Hippocampal formation (tissue), 2 donors: ENCODE measurements around the gene OR8J1.
"Not testable (repeated sequence)": the region's sequence is repeated elsewhere in the genome, so short reads cannot be mapped to it uniquely, and the experiment has no call there.

Experiments
- DNase-seq, 2 donors: peaks; one replicate each; lab custom pipeline; 2025; lab: John Stamatoyannopoulos, UW

The OR8J1 gene, protein sequence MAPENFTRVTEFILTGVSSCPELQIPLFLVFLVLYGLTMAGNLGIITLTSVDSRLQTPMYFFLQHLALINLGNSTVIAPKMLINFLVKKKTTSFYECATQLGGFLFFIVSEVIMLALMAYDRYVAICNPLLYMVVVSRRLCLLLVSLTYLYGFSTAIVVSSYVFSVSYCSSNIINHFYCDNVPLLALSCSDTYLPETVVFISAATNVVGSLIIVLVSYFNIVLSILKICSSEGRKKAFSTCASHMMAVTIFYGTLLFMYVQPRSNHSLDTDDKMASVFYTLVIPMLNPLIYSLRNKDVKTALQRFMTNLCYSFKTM

DNA sequence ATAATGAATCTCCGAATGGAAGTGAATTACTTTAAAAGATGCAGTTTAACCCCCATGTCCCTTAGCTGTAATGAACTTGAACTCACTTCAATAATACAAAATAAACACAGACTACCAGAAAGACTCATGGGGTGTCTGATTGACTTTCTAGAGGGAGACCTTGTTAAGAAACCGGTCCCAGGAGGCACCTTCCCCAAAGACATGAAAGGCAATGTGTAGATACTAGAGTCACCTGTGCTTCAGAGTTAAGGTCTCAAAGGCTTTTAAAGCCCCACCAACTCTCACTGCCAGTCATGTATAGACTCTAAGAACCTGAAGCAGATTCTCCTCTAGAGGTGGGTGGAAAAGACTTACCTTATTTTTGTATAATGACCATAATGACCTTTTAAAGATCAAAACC is at the start of gene OR8J1:
OR8J1 (plus strand) TSS at position 301 of the 400 bp plus-strand sequence. CDS start 5,956 bp downstream, outside the sequence.
- no peak for DNase-seq

DNA sequence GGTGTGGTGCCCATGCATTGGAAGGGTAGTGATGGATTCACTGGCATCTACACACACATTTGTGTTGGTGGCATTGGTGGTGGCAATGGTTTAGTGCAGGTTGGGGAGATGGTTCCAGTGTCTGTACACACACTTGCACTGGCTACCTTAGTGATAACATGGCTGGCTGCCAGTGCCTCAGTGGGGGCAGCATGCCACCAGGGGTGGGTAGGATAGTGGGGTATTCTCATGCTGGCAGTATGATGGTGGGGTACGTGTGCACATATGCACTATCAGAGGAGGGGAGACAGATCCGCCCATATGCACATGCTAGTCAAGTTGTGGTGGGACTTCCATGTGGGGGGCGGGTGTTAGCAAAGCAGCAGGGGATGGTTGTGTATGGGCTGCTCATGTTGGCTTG is 46.3 kb upstream of the OR8J1 start:
- no peak for DNase-seq

DNA sequence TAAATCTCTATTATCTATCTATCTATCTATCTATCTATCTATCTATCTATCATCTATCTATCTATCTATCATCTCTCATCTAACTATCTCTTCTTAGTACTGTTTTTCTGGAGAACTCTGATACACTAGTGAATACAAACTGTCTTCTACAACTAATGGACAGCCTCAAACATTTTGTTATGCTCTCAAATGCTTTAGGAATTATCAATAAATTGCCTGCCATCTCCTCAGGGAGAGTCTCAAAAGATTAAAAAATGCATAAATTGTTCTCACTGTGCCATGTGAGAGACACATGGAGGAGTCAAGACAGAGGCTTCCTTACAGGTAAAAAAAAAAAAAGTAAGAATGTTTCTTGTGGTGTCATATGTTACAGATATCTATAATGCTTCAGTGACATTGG is 39.2 kb upstream of the OR8J1 start, which contains the start of gene OR8K3:
OR8K3 (plus strand) TSS at position 301 of the 400 bp plus-strand sequence. CDS start 3,163 bp downstream, outside the sequence.
- DNase-seq = no peak

DNA sequence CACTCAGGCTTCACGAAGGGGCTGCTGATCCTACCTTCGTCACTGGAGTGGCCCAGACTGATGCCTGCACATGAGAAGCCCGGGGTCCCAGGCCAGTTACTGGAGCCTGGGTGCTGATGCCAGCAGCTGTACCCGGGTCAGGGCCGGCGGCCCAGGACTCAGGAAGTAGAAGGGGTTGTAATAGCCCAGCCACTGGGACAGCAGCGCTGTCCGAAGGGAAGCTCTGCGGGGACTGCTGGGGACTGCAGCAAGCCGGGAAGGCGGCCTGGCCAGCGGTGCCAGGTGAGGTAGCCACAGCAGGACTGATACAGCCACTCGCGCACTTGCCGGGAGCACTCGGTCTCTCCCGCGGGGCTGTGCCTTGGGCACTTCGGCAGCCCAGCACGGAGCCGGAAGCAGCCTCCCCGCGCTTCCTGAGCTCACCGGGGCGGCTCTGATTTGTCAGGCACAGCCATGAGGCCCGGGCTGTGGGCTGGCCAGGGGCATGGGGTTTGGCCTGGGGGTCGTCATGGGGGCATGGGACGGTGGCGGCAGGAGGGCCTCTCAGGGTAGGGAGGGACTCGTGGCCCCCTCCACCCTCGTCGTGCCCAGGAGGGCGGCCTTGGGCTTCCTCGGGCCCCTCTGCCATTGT is 22.1 kb upstream of the OR8J1 start:
- DNase-seq = no peak

DNA sequence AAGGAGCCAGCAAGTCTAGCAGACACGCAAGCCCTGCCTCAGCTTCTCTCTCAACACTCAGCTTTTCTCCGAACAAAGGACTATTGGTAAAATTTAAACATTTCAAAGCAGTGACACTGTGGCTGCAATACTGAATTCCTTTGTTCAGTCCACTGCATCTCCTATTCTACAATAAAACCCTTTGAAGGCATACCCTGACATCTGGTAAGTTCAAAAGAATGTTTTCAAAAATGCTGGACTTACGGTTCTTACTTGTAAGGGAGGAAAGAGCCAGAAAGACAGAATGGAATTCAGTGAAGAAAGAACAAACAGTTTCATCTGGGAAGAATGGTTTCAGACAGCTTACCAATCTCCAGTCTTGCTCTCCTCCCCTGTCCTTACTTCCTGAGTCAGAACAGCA is 20.9 kb upstream of the OR8J1 start:
- DNase-seq = no peak

DNA sequence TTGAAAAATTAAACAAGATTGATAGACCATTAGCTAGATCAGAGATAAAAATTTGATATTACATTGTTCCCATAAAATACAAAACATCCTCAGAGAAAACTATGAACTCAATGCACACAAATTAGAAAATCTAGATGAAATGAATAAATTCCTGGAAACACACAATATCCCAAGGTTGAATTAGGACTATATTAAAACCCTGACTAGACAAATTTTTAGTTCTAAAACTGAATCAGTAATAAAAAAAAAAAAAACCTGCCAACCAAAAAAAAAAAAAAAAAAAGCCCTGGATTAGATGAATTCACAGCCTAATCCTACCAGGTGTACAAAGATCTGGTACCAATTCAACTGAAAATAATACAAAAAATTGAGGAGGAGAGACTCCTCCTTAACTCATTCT is 13.8 kb upstream of the OR8J1 start:
- DNase-seq = no peak

DNA sequence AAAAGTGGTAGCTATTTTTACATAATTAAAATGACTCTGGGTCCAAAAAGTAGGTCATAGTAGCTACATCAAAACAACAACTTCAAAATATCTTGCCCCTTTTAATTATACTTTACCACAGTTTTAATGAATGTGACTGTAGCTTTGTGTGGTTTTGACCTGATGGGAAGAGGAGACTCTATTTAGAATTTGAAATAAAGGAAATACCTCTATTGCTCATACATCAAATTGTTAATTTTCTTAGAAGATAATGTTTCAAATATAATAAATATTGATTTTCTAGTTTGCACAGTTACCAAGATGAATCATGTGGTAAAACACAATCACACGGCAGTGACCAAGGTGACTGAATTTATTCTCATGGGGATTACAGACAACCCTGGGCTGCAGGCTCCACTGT is 8.4 kb upstream of the OR8J1 start, which contains the start of gene OR8K1:
OR8K1 (plus strand) TSS at position 301 of the 400 bp plus-strand sequence; CDS start at position 301, 0 bp downstream.
- DNase-seq = no peak

DNA sequence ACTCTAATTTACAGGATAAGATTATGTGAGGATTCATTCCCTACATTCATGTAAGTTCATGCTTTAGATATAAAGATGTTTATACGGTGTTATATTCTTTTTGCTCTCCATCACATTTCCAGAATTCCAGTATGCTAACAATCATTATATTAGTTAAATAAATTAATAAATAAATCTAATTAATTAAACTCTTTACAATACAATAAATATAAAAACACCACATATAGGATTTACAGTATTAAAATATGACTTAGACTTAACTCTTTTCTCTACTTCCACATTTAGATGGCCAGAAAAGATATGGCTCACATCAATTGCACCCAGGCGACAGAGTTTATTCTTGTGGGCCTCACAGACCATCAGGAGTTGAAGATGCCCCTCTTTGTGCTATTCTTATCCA is 21.2 kb downstream of the OR8J1 start, which contains the start of gene OR8U1:
OR8U1 (plus strand) TSS at position 301 of the 400 bp plus-strand sequence; CDS start at position 301, 0 bp downstream.
- no peak for DNase-seq

DNA sequence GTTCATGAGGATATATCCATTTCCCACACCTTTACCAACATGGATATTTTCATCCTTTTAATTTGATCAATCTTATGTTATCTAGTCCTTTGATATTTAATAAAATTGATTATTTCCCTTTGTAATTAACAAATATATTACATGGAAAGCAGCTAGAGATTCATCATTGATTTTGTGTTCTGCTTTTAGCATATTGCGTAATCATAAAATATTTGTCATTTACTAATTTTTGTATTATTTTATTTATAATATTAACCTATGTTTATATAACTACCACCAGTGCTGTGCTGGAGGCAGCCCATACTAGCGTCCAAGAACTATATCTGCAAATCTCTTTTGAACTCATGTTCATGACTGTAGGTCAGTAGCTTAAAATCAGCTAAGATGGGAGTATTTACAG is 26.0 kb downstream of the OR8J1 start:
- DNase-seq = no peak

DNA sequence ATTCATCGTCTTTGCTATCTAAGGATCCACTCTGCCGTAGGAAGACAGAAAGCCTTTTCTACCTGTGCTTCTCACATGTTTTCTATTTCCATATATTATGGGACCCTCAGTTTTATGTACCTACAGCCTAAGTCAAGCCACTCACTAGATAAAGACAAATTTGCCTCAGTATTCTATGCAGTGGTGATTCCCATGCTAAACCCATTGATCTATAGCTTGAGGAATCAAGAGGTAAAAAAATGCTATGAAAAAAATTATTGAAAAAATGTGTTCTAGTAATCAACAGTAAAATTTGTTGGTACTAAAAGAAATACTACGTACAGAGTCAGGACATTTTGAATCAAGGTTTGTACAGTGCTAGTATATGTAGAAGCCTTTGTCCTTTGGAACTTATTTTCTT is 40.3 kb downstream of the OR8J1 start:
- no peak for DNase-seq

DNA sequence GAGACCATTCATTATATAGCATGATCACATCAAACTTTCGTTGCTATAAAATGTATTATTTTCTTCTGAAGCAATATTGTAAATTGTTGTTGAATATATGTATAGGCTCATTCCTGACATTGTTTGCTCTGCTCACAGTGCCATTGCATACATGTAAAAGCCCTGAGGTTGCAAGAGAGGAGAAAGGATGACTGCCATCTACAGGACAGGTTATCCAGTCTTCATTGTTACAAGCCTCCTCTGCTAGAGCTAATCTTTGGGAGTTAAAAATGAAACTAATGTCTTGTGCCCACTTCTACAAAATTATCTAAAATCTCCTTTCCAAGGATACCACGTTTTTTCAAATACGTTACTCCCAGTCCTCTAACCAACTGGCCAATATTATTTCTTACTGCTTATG is 42.0 kb downstream of the OR8J1 start:
- no peak for DNase-seq

DNA sequence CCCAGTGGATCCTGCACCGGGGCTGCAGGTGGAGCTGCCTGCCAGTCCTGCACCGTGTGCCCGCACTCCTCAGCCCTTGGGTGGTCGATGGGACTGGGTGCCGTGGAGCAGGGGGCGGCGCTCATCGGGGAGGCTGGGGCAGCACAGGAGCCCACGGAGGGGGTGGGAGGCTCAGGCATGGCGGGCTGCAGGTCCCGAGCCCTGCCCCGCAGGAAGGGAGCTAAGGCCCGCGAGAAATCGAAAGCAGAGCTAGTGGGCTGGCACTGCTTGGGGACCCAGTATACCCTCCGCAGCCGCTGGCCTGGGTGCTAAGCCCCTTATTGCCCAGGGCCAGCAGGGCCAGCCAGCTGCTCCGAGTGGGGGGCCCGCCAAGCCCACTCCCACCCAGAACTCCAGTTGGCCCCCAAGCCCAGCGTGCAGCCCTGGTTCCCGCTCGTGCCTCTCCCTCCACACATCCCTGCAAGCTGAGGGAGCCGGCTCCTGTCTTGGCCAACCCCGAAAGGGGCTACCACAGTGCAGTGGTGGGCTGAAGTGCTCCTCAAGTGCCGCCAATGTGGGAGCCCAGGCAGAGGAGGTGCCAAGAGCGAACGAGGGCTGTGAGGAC is 47.9 kb downstream of the OR8J1 start:
- not testable (repeated sequence) for DNase-seq

DNA sequence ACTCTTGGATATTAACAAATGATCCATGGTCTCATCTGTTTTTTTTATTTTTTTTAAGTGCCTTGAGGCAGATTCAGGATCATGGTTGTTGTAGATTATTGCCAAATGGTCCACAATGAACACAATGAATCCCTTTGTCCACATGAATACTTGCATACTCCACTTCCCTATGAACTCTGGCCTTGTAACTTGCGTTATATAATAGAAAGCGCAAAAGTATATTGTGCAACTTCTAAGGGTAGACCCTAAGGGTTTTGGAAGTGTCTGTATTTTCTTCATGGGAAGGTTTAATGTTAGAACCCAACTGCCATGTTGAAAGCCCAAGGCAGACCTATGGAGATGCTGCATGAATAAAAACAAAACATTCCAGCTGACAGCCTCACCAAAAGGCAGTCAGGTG is 50.3 kb downstream of the OR8J1 start:
- DNase-seq = no peak

DNA sequence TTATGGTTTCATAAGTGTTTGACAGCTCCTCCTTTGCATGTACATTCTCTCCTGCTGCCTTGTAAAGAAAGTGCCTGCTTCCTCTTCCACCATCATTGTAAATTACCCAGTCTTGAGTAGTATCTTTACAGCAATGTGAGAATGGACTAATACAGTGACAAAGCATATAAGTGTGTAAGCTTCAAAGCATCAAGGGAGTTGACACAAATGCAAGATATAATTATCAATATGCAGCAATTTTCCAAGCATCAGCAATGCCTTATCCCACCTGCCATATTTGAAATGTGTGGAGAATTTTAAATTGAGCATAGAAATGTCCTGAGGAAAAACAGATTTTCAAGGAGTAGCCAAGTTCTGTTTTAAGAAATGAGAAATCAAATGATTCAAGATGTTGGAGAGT is 56.7 kb downstream of the OR8J1 start:
- DNase-seq = no peak
